Muscle layer of colon (tissue), 2 donors: ENCODE results near the gene FKBP15.

Source experiments
- H3K27ac ChIP-seq: one replicate; pipeline ENCODE4 v1.7.0; 2013; ENCODE audit warnings: low read depth, mild to moderate bottlenecking, low read length, moderate library complexity
- H3K27me3 ChIP-seq, 2 donors: one replicate each; pipeline ENCODE4 v1.7.0; 2013; ENCODE audit warnings: low read length in 2 of 2, mild to moderate bottlenecking in 2 of 2; ENCODE audit not compliant: insufficient read depth in 2 of 2, control insufficient read depth in 1 of 2
- H3K36me3 ChIP-seq: one replicate; pipeline ENCODE4 v1.7.0; 2013; ENCODE audit warnings: mild to moderate bottlenecking, low read length; ENCODE audit not compliant: insufficient read depth
- H3K4me1 ChIP-seq: one replicate; pipeline ENCODE4 v1.7.0; 2013; ENCODE audit warnings: mild to moderate bottlenecking, low read length; ENCODE audit not compliant: insufficient read depth
- H3K4me3 ChIP-seq, 2 donors: one replicate each; pipeline ENCODE4 v1.7.0; 2013; ENCODE audit warnings: low read length in 2 of 2, low read depth in 1 of 2, mild to moderate bottlenecking in 1 of 2, moderate library complexity in 1 of 2
- H3K9ac ChIP-seq: one replicate; pipeline ENCODE4 v1.7.0; 2013; ENCODE audit warnings: low read length
- H3K9me3 ChIP-seq: one replicate; pipeline ENCODE4 v1.7.0; 2013; ENCODE audit warnings: mild to moderate bottlenecking, low read length
- donor health status: abdominal sarcoma.
- donor health status: Adenocarcinoma of cecum.

FKBP15 gene

DNA sequence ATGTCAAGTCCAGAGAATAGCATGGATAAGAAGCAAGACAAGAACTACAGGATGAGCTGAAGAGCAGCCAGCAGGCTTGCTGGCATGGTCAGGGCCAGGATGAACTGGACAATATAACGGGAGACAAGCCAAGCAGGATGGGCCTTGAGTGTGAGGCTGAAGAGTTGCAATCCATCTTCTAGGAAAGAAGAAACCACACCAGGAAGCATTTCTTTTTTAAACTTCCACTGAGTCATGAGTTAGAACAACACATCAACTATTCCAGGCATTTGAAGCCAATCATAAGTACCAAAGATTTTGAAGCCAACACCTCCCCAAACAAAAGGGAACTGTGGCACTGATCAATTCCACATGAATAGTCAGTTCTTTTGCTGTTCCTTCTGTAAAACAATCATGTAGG lies 43.0 kb downstream of the FKBP15 start:
- Histone ChIP-seq H3K4me3 (no peak overlapping the region), H3K27ac (no peak overlapping the region), H3K4me1 (no peaks in the 10 kb centered on the region), H3K27me3 (no peaks in the 10 kb centered on the region), H3K9ac (no peak overlapping the region), H3K36me3 (peaks cover 73% of the 10 kb centered on the region), H3K9me3 (no peaks in the 10 kb centered on the region)

DNA sequence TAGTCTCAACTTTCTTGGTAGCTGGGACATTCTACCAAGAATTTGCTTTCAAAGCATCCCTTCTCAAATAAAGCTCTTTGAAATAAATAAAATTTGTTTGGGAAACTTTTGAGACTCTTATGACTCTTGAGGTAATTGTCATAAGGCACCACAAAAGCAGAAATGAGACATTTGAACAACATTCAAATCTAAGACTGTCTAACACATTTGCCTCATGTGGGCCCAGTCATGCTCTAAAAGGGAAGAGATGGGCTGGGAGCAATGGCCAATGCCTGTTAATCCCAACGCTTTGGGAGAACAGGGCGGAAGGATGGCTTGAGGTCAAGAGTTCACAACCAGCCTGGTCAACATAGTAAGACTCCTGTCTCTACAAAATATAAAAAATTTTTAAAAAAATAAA lies 43.8 kb downstream of the FKBP15 start:
- Histone ChIP-seq H3K27ac (no peak overlapping the region), H3K4me3 (no peak overlapping the region), H3K9ac (no peak overlapping the region), H3K9me3 (no peaks in the 10 kb centered on the region), H3K36me3 (peaks cover 73% of the 10 kb centered on the region), H3K4me1 (no peaks in the 10 kb centered on the region), H3K27me3 (no peaks in the 10 kb centered on the region)

DNA sequence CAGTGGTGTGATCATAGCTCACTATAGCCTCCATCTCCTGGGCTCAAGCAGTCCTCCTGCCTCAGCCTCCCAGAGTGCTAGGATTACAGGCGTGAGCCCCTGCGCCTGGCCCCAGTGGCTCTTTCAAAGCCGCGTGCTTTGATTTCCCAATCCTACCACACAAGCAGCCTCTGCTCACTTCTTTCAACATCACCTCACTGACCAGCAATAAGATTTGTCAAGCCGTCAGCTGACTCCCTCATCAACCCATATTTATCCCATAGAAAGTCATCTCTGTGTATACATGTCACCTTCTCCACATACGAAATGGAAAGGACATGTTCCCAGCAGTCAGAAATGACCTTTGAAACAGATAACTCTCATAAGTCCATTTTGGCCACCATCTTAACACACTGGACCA lies 44.3 kb downstream of the FKBP15 start:
- Histone ChIP-seq H3K27me3 (no peaks in the 10 kb centered on the region), H3K4me1 (no peaks in the 10 kb centered on the region), H3K9ac (no peak overlapping the region), H3K9me3 (no peaks in the 10 kb centered on the region), H3K36me3 (peaks cover 68% of the 10 kb centered on the region), H3K27ac (no peak overlapping the region), H3K4me3 (no peak overlapping the region)

- H3K36me3 ChIP-seq: peaks cover 76% of the 10 kb centered on the region
- H3K27ac ChIP-seq: no peak overlapping the region
These were observed 47.7 kb downstream of the FKBP15 start for GRCh38 chr9:113173341-113173740.

DNA sequence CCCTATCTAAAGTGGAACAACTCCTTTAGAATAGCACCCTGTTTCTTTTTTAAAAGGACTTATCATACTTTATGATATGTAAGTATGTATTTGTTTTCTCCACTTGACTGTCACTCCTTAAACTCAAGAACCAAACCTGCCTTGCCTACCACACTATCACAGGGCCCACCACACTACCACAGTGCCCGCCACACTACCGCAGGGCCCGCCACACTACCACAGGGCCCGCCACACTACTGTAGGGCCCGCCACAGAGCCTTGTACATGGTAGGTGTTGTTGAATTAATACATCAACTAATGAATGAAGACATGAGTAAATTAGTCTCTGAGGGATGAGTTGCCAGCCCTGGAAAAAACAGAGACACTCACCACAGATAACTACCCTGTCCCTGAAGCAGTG lies 52.3 kb downstream of the FKBP15 start:
- Histone ChIP-seq H3K27ac (no peak overlapping the region), H3K36me3 (peaks cover 77% of the 10 kb centered on the region), H3K27me3 (no peaks in the 10 kb centered on the region), H3K9ac (no peak overlapping the region), H3K4me1 (no peaks in the 10 kb centered on the region), H3K9me3 (no peaks in the 10 kb centered on the region), H3K4me3 (no peak overlapping the region)

More at GRCh38 chr9:113173341-113173740, 47.7 kb downstream of the FKBP15 start:
- Histone ChIP-seq H3K27me3 (no peaks in the 10 kb centered on the region), H3K4me3 (no peak overlapping the region), H3K4me1 (no peaks in the 10 kb centered on the region), H3K9ac (no peak overlapping the region), H3K9me3 (no peaks in the 10 kb centered on the region)

DNA sequence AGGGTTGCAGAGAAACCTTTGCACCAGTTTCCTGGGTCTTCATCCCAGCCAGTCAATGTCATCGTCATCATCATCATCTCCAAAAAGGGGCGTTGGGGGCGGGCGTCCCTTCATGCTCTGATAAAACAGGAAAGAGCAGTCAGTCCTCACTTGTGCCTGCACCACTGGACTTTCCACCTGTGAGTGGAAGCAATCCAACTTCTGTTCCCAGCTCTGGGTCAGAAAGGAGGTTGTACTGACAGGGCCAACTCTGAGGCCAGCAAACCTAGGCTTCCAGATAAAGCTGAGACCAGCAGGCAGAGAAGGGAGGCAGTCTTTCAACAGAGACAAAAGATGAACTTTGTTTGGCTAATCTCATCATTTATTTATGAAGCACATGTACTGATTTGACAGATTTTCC lies 55.0 kb downstream of the FKBP15 start:
- Histone ChIP-seq H3K36me3 (peaks cover 81% of the 10 kb centered on the region), H3K27ac (no peak overlapping the region), H3K27me3 (no peaks in the 10 kb centered on the region), H3K9ac (no peak overlapping the region), H3K4me3 (no peak overlapping the region), H3K4me1 (no peaks in the 10 kb centered on the region), H3K9me3 (no peaks in the 10 kb centered on the region)

- Histone ChIP-seq H3K27me3 (no peaks in the 10 kb centered on the region), H3K4me1 (no peaks in the 10 kb centered on the region), H3K36me3 (peaks cover 70% of the 10 kb centered on the region), H3K4me3 (no peak overlapping the region), H3K9me3 (no peaks in the 10 kb centered on the region), H3K27ac (no peak overlapping the region), H3K9ac (no peak overlapping the region)
These were observed 56.4 kb downstream of the FKBP15 start for GRCh38 chr9:113164536-113165300.

DNA sequence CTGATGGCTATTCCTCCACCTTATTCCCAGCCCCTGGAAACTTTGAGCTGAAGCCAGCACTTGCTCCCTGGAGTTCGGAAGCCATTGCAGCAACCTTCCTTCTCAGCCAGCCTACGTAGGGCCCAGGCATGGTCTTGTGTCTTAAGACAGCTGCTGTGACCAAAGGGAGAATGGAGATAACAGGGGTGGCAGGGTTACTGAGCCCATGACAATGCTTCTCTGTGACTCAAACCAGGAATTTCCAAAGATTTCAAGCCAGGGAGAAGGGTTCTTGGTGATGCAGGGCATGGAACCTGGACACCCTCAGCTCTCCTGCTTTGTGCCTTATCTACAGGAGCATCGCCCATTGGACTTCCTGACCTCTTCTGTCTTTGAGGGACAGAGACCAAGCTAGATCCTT lies 58.1 kb downstream of the FKBP15 start:
- Histone ChIP-seq H3K36me3 (peaks cover 60% of the 10 kb centered on the region), H3K27ac (no peak overlapping the region), H3K4me3 (no peak overlapping the region), H3K27me3 (no peaks in the 10 kb centered on the region), H3K9me3 (no peaks in the 10 kb centered on the region), H3K4me1 (no peaks in the 10 kb centered on the region), H3K9ac (no peak overlapping the region)

GRCh38 chr9:113160571-113160970 lies 60.5 kb downstream of the FKBP15 start:
- Histone ChIP-seq H3K9me3 (no peaks in the 10 kb centered on the region), H3K36me3 (peaks cover 44% of the 10 kb centered on the region), H3K4me3 (no peak overlapping the region), H3K9ac (no peak overlapping the region), H3K27me3 (no peaks in the 10 kb centered on the region), H3K27ac (no peak overlapping the region), H3K4me1 (no peaks in the 10 kb centered on the region)

DNA sequence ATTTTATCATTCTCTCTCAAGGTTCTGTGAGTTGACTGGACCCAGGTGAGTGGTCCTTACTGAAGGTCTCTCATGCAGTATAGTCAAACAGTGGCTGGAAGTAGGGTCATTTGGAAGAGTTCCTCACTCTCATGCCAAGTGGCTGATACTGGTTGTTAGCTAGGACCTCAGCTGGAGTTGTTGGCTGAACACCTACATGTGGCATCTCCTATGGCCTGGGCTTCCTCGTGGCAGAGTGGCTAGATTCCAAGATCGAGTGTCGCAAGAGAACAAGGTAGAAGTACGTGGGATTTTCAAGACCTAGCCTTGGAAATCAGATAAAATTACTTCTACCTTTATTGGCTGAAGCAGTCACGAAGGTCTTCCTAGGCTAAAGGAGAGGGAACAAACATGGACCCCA lies 62.6 kb downstream of the FKBP15 start:
- no peaks in the 10 kb centered on the region for H3K9me3 ChIP-seq
- no peak overlapping the region for H3K9ac ChIP-seq
- H3K36me3 ChIP-seq: peaks cover 35% of the 10 kb centered on the region
- no peak overlapping the region for H3K4me3 ChIP-seq
- no peak overlapping the region for H3K27ac ChIP-seq
- H3K4me1 ChIP-seq: no peaks in the 10 kb centered on the region
- H3K27me3 ChIP-seq: no peaks in the 10 kb centered on the region

DNA sequence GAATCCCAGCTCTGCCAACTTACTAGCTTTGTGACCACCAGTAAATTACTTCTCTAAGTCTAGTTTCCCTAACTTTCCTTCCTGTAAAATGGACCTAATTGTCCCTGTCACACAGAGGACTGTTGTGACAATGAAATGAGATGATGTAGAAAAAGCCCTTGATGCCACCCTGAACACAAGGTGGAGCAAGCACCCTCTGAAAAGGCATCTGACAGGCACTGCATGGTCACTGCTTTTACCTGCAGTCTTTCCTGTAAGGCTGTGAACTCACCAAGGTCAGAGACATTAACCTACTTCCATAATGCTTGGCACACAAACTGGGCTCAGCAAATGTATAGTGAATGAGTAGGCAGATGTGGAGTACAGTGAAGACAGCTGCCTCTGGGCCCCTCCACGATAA lies 64.2 kb downstream of the FKBP15 start:
- H3K27me3 ChIP-seq: no peaks in the 10 kb centered on the region
- H3K27ac ChIP-seq: no peak overlapping the region
- H3K9me3 ChIP-seq: no peaks in the 10 kb centered on the region
- no peak overlapping the region for H3K4me3 ChIP-seq
- peaks cover 22% of the 10 kb centered on the region for H3K36me3 ChIP-seq
- H3K9ac ChIP-seq: no peak overlapping the region
- H3K4me1 ChIP-seq: peaks cover 13% of the 10 kb centered on the region

GRCh38 chr9:113155911-113156588 lies 65.0 kb downstream of the FKBP15 start:
- Histone ChIP-seq H3K4me3 (no peak overlapping the region), H3K9ac (no peak overlapping the region), H3K9me3 (no peaks in the 10 kb centered on the region), H3K4me1 (peaks cover 13% of the 10 kb centered on the region), H3K36me3 (peaks cover 14% of the 10 kb centered on the region), H3K27ac (no peak overlapping the region), H3K27me3 (no peaks in the 10 kb centered on the region)
